ENCODE measurements around the gene RGS4.

Gene RGS4

GRCh38 chr1:163095213-163095612, 26.1 kb downstream of the RGS4 start:
- H3K9me3 Mint-ChIP-seq = no peaks in the 10 kb centered on the region
- H3K4me3 Mint-ChIP-seq = no peak overlapping the region
- no peak for DNase-seq (ENCODE audit: low spot score)
- no peaks in the 10 kb centered on the region for H3K4me1 Mint-ChIP-seq (ENCODE audit: low read depth)
- no peaks in the 10 kb centered on the region for H3K36me3 Mint-ChIP-seq (ENCODE audit: low read depth)
- no peaks in the 10 kb centered on the region for H3K27me3 Mint-ChIP-seq (ENCODE audit: low read depth)
- no peak overlapping the region for H3K27ac Mint-ChIP-seq

GRCh38 chr1:163102590-163102989, 33.4 kb downstream of the RGS4 start:
- Mint-ChIP-seq H3K4me3 (no peak overlapping the region), H3K9me3 (no peaks in the 10 kb centered on the region)
- no peak for DNase-seq (ENCODE audit: low spot score)

GRCh38 chr1:163104385-163105099, 35.4 kb downstream of the RGS4 start:
- DNase-seq (ENCODE audit: low spot score) = no peak
- Mint-ChIP-seq H3K4me1 (ENCODE audit: low read depth) (no peaks in the 10 kb centered on the region), H3K36me3 (ENCODE audit: low read depth) (no peaks in the 10 kb centered on the region), H3K27me3 (ENCODE audit: low read depth) (peaks cover 3% of the 10 kb centered on the region), H3K27ac (no peak overlapping the region), H3K9me3 (no peaks in the 10 kb centered on the region), H3K4me3 (no peak overlapping the region)

More at GRCh38 chr1:163102590-163102989, 33.4 kb downstream of the RGS4 start:
- Mint-ChIP-seq H3K27ac (no peak overlapping the region), H3K4me1 (ENCODE audit: low read depth) (no peaks in the 10 kb centered on the region), H3K36me3 (ENCODE audit: low read depth) (no peaks in the 10 kb centered on the region), H3K27me3 (ENCODE audit: low read depth) (peaks cover 3% of the 10 kb centered on the region)

GRCh38 chr1:163106364-163106987, 37.3 kb downstream of the RGS4 start:
- no peak overlapping the region for H3K27ac Mint-ChIP-seq
- H3K36me3 Mint-ChIP-seq (ENCODE audit: low read depth) = no peaks in the 10 kb centered on the region
- no peaks in the 10 kb centered on the region for H3K9me3 Mint-ChIP-seq
- H3K4me3 Mint-ChIP-seq = no peak overlapping the region
- H3K27me3 Mint-ChIP-seq (ENCODE audit: low read depth) = peaks cover 3% of the 10 kb centered on the region
- no peak for DNase-seq (ENCODE audit: low spot score)
- H3K4me1 Mint-ChIP-seq (ENCODE audit: low read depth) = no peaks in the 10 kb centered on the region

GRCh38 chr1:163107655-163108054, 38.5 kb downstream of the RGS4 start:
- Mint-ChIP-seq H3K27me3 (ENCODE audit: low read depth) (peaks cover 3% of the 10 kb centered on the region), H3K36me3 (ENCODE audit: low read depth) (no peaks in the 10 kb centered on the region), H3K27ac (no peak overlapping the region), H3K4me1 (ENCODE audit: low read depth) (no peaks in the 10 kb centered on the region), H3K4me3 (no peak overlapping the region), H3K9me3 (no peaks in the 10 kb centered on the region)
- no peak for DNase-seq (ENCODE audit: low spot score)

GRCh38 chr1:163115887-163116286, 46.7 kb downstream of the RGS4 start:
- Mint-ChIP-seq H3K9me3 (no peaks in the 10 kb centered on the region), H3K4me3 (no peak overlapping the region), H3K27me3 (ENCODE audit: low read depth) (no peaks in the 10 kb centered on the region), H3K4me1 (ENCODE audit: low read depth) (peaks cover 4% of the 10 kb centered on the region), H3K27ac (no peak overlapping the region), H3K36me3 (ENCODE audit: low read depth) (no peaks in the 10 kb centered on the region)
- DNase-seq (ENCODE audit: low spot score) = no peak

GRCh38 chr1:163119707-163120106, 50.5 kb downstream of the RGS4 start:
- Mint-ChIP-seq H3K9me3 (no peaks in the 10 kb centered on the region), H3K27ac (no peak overlapping the region), H3K27me3 (ENCODE audit: low read depth) (peaks cover 2% of the 10 kb centered on the region), H3K4me3 (no peak overlapping the region), H3K4me1 (ENCODE audit: low read depth) (peaks cover 4% of the 10 kb centered on the region), H3K36me3 (ENCODE audit: low read depth) (no peaks in the 10 kb centered on the region)
- DNase-seq (ENCODE audit: low spot score) = no peak

- H3K27me3 Mint-ChIP-seq (ENCODE audit: low read depth) = peaks cover 2% of the 10 kb centered on the region
- no peak overlapping the region for H3K27ac Mint-ChIP-seq
- H3K4me3 Mint-ChIP-seq = no peak overlapping the region
- no peak for DNase-seq (ENCODE audit: low spot score)
- H3K36me3 Mint-ChIP-seq (ENCODE audit: low read depth) = no peaks in the 10 kb centered on the region
- peaks cover 4% of the 10 kb centered on the region for H3K4me1 Mint-ChIP-seq (ENCODE audit: low read depth)
- no peaks in the 10 kb centered on the region for H3K9me3 Mint-ChIP-seq
Measured at GRCh38 chr1:163120372-163120771, 51.2 kb downstream of the RGS4 start.

- H3K4me1 Mint-ChIP-seq (ENCODE audit: low read depth) = peaks cover 4% of the 10 kb centered on the region
- peaks cover 2% of the 10 kb centered on the region for H3K27me3 Mint-ChIP-seq (ENCODE audit: low read depth)
- no peak overlapping the region for H3K4me3 Mint-ChIP-seq
- H3K36me3 Mint-ChIP-seq (ENCODE audit: low read depth) = no peaks in the 10 kb centered on the region
- H3K27ac Mint-ChIP-seq = no peak overlapping the region
- no peak for DNase-seq (ENCODE audit: low spot score)
- H3K9me3 Mint-ChIP-seq = no peaks in the 10 kb centered on the region
Measured at GRCh38 chr1:163124812-163125211, 55.7 kb downstream of the RGS4 start.
